IPS DF 6.9 (cell line): ENCODE data around the gene S100A9.
A peak's percentile ranks its signal among the peaks of the same experiment; 100 is the strongest.
"Not testable (repeated sequence)": the region's sequence is repeated elsewhere in the genome, so short reads cannot be mapped to it uniquely, and the experiment has no call there.

Experiments used
- DNase-seq: peaks from one replicate; pipeline ENCODE4 v3.0.0-alpha.2; 2013; ENCODE audit warnings: low read depth, low spot score
- H3K27ac ChIP-seq: one replicate; pipeline ENCODE4 v1.5.1; 2013; ENCODE audit warnings: low read length, control low read depth
- H3K27me3 ChIP-seq: 2 replicates; pipeline ENCODE4 v1.6.1; 2013; ENCODE audit warnings: mild to moderate bottlenecking, low read length; ENCODE audit not compliant: control insufficient read depth, insufficient read depth
- H3K36me3 ChIP-seq: 2 replicates; pipeline ENCODE4 v1.6.1; 2013; ENCODE audit warnings: low read length; ENCODE audit not compliant: control insufficient read depth, insufficient read depth
- H3K4me1 ChIP-seq: 2 replicates; pipeline ENCODE4 v1.6.1; 2013; ENCODE audit warnings: low read length; ENCODE audit not compliant: control insufficient read depth, insufficient read depth
- H3K4me3 ChIP-seq: 2 replicates; pipeline ENCODE4 v1.5.1; 2013; ENCODE audit warnings: mild to moderate bottlenecking, low read length
- H3K9me3 ChIP-seq: 2 replicates; pipeline ENCODE4 v1.6.1; 2013; ENCODE audit warnings: low read length, inconsistent platforms; ENCODE audit not compliant: control insufficient read depth, insufficient read depth
- WGBS: extraction: QIAGEN DNeasy Blood & Tissue Kit; methylation state at CpG from one replicate; pipeline ENCODE4 v1.1.7; 2013; ENCODE audit warnings: mixed read lengths, missing lambda C conversion rate; ENCODE audit not compliant: insufficient read length, insufficient coverage; 5-methylcytosine and 5-hydroxymethylcytosine counted together

The S100A9 gene

GRCh38 chr1:153345187-153346076, 12.2 kb upstream of the S100A9 start:
- no peaks in the 10 kb centered on the region for H3K4me1 ChIP-seq

GRCh38 chr1:153346077-153346723, 11.5 kb upstream of the S100A9 start:
- no peak overlapping the region for H3K27ac ChIP-seq
- no peaks in the 10 kb centered on the region for H3K36me3 ChIP-seq
- no peaks in the 10 kb centered on the region for H3K9me3 ChIP-seq
- no peak overlapping the region for H3K4me3 ChIP-seq
- DNase-seq, result no peak
- no peaks in the 10 kb centered on the region for H3K4me1 ChIP-seq
- H3K27me3 ChIP-seq, result no peaks in the 10 kb centered on the region
- WGBS, result no CpG with 5 or more reads among the region's 6 CpGs

More at GRCh38 chr1:153345187-153346076, 12.2 kb upstream of the S100A9 start:
- no peak for DNase-seq
- no peak overlapping the region for H3K4me3 ChIP-seq
- no peaks in the 10 kb centered on the region for H3K36me3 ChIP-seq
- no peaks in the 10 kb centered on the region for H3K27me3 ChIP-seq
- no peak overlapping the region for H3K27ac ChIP-seq
- H3K9me3 ChIP-seq, result no peaks in the 10 kb centered on the region
- WGBS, result no CpG with 5 or more reads among the region's 14 CpGs

GRCh38 chr1:153347049-153347448, 10.6 kb upstream of the S100A9 start:
- not testable (repeated sequence) for H3K36me3 ChIP-seq, H3K27me3 ChIP-seq, H3K9me3 ChIP-seq, H3K4me1 ChIP-seq, H3K4me3 ChIP-seq, H3K27ac ChIP-seq, DNase-seq
- no CpG with 5 or more reads among the region's 14 CpGs for WGBS

GRCh38 chr1:153347856-153348255, 9.8 kb upstream of the S100A9 start:
- no peaks in the 10 kb centered on the region for H3K36me3 ChIP-seq
- no peak for DNase-seq
- no peaks in the 10 kb centered on the region for H3K27me3 ChIP-seq
- H3K9me3 ChIP-seq, result no peaks in the 10 kb centered on the region
- no CpG with 5 or more reads among the region's 7 CpGs for WGBS
- no peak overlapping the region for H3K27ac ChIP-seq
- H3K4me3 ChIP-seq, result no peak overlapping the region
- no peaks in the 10 kb centered on the region for H3K4me1 ChIP-seq

GRCh38 chr1:153348511-153349362, 8.9 kb upstream of the S100A9 start, which contains the start of gene PGLYRP4:
TSS of gene PGLYRP4 (minus strand) at chr1:153348841. CDS start at chr1:153347932, 909 bp downstream.
- no peaks in the 10 kb centered on the region for H3K27me3 ChIP-seq
- H3K9me3 ChIP-seq, result no peaks in the 10 kb centered on the region
- no CpG with 5 or more reads among the region's 10 CpGs for WGBS
- H3K4me1 ChIP-seq, result no peaks in the 10 kb centered on the region
- H3K36me3 ChIP-seq, result no peaks in the 10 kb centered on the region
- H3K4me3 ChIP-seq, result no peak within 1 kb of the TSS
- no peak within 1 kb of the TSS for H3K27ac ChIP-seq
- DNase-seq, result peak; percentile 5

- H3K4me3 ChIP-seq, result no peak overlapping the region
- H3K27me3 ChIP-seq, result no peaks in the 10 kb centered on the region
- no peaks in the 10 kb centered on the region for H3K9me3 ChIP-seq
- no peak for DNase-seq
- H3K4me1 ChIP-seq, result no peaks in the 10 kb centered on the region
- WGBS, result no CpG with 5 or more reads among the region's 17 CpGs
- H3K36me3 ChIP-seq, result no peaks in the 10 kb centered on the region
- H3K27ac ChIP-seq, result no peak overlapping the region
Measured at GRCh38 chr1:153349363-153350320, 8.0 kb upstream of the S100A9 start.

- DNase-seq, result no peak
- Histone ChIP-seq H3K36me3 (no peaks in the 10 kb centered on the region), H3K4me3 (no peak overlapping the region), H3K9me3 (no peaks in the 10 kb centered on the region), H3K27me3 (no peaks in the 10 kb centered on the region), H3K27ac (no peak overlapping the region), H3K4me1 (no peaks in the 10 kb centered on the region)
- no CpG with 5 or more reads among the region's 1 CpG for WGBS
Measured at GRCh38 chr1:153350321-153350957, 7.2 kb upstream of the S100A9 start.

- WGBS, result no CpG with 5 or more reads among the region's 4 CpGs
- H3K27me3 ChIP-seq, result no peaks in the 10 kb centered on the region
- no peaks in the 10 kb centered on the region for H3K9me3 ChIP-seq
- H3K36me3 ChIP-seq, result no peaks in the 10 kb centered on the region
- H3K4me1 ChIP-seq, result no peaks in the 10 kb centered on the region
- DNase-seq, result peak; percentile 27
- H3K27ac ChIP-seq, result no peak overlapping the region
- H3K4me3 ChIP-seq, result no peak overlapping the region
Measured at GRCh38 chr1:153352523-153352922, 5.1 kb upstream of the S100A9 start.

GRCh38 chr1:153353226-153353947, 4.3 kb upstream of the S100A9 start:
- no CpG with 5 or more reads among the region's 7 CpGs for WGBS
- H3K27ac ChIP-seq, result no peak overlapping the region
- no peaks in the 10 kb centered on the region for H3K9me3 ChIP-seq
- H3K36me3 ChIP-seq, result no peaks in the 10 kb centered on the region
- H3K27me3 ChIP-seq, result no peaks in the 10 kb centered on the region
- H3K4me3 ChIP-seq, result no peak overlapping the region
- DNase-seq, result peak; percentile 18
- H3K4me1 ChIP-seq, result no peaks in the 10 kb centered on the region
